Stimulated activated CD4-positive, alpha-beta T cell treated with anti-CD3 and anti-CD28 coated beads, Interleukin-1b, Interleukin-23, amount 100 ng/mL, for 48 hours (primary cell): Measurements from ENCODE around the gene NRXN3.

Experiments used
- DNase-seq: peaks from one replicate; pipeline ENCODE4 v3.0.0-alpha.2; 2020

The NRXN3 gene

DNA sequence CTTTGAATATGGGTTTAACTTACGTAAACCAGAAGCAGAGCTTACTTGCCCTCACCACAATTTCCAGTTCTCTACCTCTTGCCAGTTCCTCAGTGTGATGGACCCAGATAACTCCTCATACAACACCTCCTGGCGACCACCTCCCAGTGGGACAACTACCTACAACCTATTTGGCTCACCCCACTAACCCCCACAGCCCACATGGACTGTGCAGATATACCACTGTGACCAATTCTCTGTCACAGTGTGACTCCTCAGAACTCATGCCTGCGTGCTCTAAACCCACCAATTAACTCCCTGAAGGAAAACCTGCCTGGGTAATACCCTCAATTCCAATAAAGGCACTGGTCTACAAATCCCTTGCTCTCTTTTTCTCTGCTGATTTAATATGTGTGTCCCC lies 1729.4 kb downstream of the NRXN3 start:
- no peak for DNase-seq

GRCh38 chr14:79904497-79904896 lies 1734.3 kb downstream of the NRXN3 start:
- no peak for DNase-seq

DNA sequence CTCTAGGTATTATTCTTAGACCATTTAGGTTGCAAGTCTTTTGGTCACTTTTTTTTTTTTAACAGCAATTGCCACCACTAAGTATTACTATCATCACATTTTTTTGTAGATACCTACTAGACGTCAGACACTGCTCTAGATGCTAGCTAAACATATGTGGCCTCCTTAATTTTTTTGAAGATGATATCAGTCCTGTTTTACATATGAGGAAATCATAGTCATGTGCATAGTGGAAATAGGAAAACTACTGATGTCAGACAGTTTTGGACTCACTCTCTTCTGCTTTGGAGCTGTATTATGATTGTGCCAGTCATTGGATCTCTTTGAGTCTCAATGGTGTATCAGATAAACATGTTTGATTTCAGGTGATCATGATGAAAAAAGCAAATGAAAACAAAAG lies 1736.8 kb downstream of the NRXN3 start:
- no peak for DNase-seq

GRCh38 chr14:79910086-79910485 lies 1739.9 kb downstream of the NRXN3 start:
- no peak for DNase-seq

DNA sequence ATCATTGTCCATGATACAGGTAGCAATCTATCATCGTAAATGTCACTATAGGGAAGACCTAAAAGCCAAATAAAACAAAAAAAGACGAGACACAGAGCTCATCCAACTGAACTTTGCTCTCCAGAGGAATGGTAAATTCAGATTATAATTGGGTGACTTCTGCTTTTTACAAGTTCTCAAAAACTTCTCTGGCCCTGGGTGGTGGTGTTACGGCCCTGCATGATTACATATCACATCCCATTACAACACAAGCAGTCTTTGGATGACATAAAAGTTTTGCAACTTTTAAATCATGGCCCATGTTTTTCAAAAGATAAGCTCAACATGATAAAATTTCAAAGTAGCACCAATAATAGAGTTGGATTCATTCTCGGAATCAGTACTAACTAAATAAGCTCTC lies 1741.6 kb downstream of the NRXN3 start:
- DNase-seq: no peak

DNA sequence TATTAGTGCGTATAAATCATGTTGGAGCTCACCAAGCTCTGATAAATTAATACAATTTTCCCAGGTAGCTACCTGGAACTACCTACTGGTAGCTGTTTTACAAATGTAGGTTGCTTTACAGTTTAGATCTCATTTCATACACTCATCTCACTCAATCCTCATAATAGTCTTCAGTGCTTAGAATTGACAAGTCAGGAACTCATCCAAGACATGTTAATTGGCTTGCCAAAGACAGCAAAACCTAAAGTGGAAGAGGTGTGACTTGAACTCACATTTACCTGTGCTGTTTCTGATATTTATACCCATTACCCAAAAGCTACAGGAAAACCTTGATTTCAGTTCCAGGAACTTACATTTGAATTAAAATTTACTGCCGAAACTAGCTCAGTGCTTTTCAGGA lies 1744.4 kb downstream of the NRXN3 start:
- DNase-seq: no peak

DNA sequence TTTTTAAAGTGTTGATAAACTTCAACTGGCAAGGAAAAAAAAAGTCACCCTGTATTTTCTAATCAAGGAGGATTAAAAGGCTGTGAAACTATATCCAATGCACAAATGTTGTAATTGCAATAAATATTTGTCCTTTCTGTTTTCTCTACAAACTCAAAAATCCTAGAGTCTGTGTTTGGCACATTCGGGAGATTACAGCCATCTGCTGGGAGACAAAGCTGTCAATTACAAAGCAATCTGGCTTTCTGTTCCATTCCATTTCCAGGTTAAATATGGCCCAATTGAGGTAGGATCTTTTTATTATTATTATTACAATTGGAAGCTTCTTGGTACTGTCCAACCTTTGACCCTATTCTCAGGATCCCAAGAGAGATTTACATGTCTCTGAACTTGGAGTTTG lies 1745.2 kb downstream of the NRXN3 start:
- DNase-seq: no peak

DNA sequence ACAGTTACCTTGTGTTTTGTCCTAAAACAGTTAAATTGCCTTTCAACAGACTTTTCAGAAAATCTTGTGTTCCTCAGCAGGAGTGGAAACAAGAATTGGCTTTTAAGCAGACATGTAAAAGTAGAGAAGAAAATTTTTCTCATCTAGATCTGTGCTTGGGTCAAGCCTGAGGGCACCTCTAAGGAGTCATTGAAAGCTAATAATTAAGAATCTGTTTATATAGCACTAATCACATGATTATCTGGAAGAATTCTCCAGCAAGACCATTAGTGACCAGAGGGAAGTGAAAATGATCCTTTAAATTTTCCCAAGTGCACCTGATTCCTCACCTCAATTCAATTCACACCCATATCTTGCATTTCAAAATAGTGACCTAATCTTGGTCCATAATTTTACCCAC lies 1746.1 kb downstream of the NRXN3 start:
- DNase-seq: no peak

DNA sequence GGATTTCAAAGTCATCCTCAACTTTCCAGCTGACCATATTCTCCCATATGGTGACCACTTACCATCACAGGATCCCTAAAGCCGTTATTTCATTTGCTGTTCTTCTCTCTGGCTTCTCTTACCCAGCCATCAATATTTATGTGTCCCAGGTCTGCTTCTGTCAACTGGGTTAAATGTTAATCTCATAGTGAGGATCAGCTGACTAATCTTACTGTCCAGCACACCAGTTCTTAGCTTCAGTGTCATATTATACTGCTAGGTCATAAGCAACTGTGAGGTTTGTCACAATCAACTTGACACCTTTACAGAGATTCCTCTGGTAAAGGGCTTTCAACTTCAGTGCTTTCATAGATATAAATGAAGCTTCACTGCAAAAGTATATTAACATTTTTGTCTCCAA lies 1746.7 kb downstream of the NRXN3 start:
- DNase-seq: no peak
